Upper lobe of left lung (tissue), 4 donors: ENCODE measurements around the gene DUSP18.

ENCODE experiments used
- CTCF ChIP-seq, 6 experiments: fragments of 450-650 bp in 4 of 6; fragments of 200-600 bp in 2 of 6; sonication (generic) in 2 of 6; IDR thresholded peaks; one replicate each; pipeline ENCODE4 v1.5.1; 2016 to 2019; ENCODE audit warnings: antibody characterized with exemption in 6 of 6
- POLR2A ChIP-seq, 4 donors: fragments of 450-650 bp; IDR thresholded peaks; one replicate each; pipeline ENCODE4 v1.5.1; 2016 to 2017; ENCODE audit warnings: antibody characterized with exemption in 4 of 4, mild to moderate bottlenecking in 2 of 4
- POLR2AphosphoS5 ChIP-seq, 2 donors: sonication (generic); formaldehyde crosslinking; IDR thresholded peaks; one replicate each; pipeline ENCODE4 v1.5.1; 2017; ENCODE audit warnings: antibody characterized with exemption in 2 of 2

- no peak for TF ChIP-seq CTCF (IDR thresholded peaks at IDR 0.05)
- TF ChIP-seq POLR2A (IDR thresholded peaks at IDR 0.05): no peak
- TF ChIP-seq POLR2AphosphoS5 (IDR thresholded peaks at IDR 0.05): no peak
These were observed 6.8 kb upstream of the DUSP18 start for GRCh38 chr22:30674482-30674881.
